ENCODE results near the gene TBC1D16. TPM values are rescaled to one million over a fixed set of nuclear protein-coding genes. Genes with fewer than 3 reads are reported as not detected.

Gene TBC1D16
- total and polyA plus RNA-seq, 10 of the 15 experiments (the other 5 are each of a cell fraction or from before 2014, with no cell fraction given): 0.01 to 0.13 (median 0.06) TPM; not detected in 3

GRCh38 chr17:80036715-80037477, 1.2 kb upstream of the TBC1D16 start:
- Histone ChIP-seq H3K27ac (ENCODE audit: control insufficient read depth, insufficient read depth) (no peak overlapping the region), H2AFZ (ENCODE audit: control insufficient read depth, low read depth, low read length) (peak overlapping the region; percentile 64), H3K9ac (ENCODE audit: control insufficient read depth, insufficient read depth, low read length) (no peak overlapping the region), H3K79me2 (ENCODE audit: control insufficient read depth, insufficient read depth, low read length) (no peaks in the 10 kb centered on the region), H3K4me2 (ENCODE audit: control insufficient read depth, insufficient read depth) (peak overlapping the region; percentile 89), H3K27me3 (replicated peaks in 1 of 2; ENCODE audit: control insufficient read depth in 2 of 2, insufficient read depth in 2 of 2, low read length in 1 of 2) (peaks cover 3 to 4% of the 10 kb centered on the region in 2 experiments; a peak in 3 of 4 replicates), H3K9me3 (replicated peaks; ENCODE audit: control insufficient read depth, insufficient read depth, low read length) (no peaks in the 10 kb centered on the region), H3K4me3 (peak overlapping the region; percentile 74; the same call in 1 of the 2 replicates), H3K4me1 (ENCODE audit: control insufficient read depth, insufficient read depth, low read length) (no peaks in the 10 kb centered on the region), H4K20me1 (ENCODE audit: control insufficient read depth, insufficient read depth) (no peaks in the 10 kb centered on the region), H3K36me3 (ENCODE audit: control insufficient read depth in 2 of 2, insufficient read depth in 2 of 2, low read length in 1 of 2) (no peaks in the 10 kb centered on the region)
- in situ Hi-C loops (cut with MboI): no loop called here
- 10% methylated on average over 44 of the region's 52 CpGs for WGBS (ENCODE audit: insufficient coverage, insufficient replicate concordance, low lambda C conversion rate, missing lambda C conversion rate)
- no TSS peak for BruUV-seq (replicated peaks)
- ChIA-PET SMC1A (ENCODE audit: uncharacterized antibody, unreplicated experiment) (no interaction called here), RAD21 (ENCODE audit: unreplicated experiment) (no interaction called here), CTCF (no interaction called here), POLR2A (no interaction called here)
- no peak for DNase-seq (ENCODE audit: low read depth, low spot score)
- no peak for FAIRE-seq
- ATAC-seq: peak; percentile 27
- no peak for TF ChIP-seq NRF1 (conservative IDR thresholded peaks at IDR 0.05; ENCODE audit: low read depth, low read length)
- no peak for TF ChIP-seq ESRRA (IDR thresholded peaks at IDR 0.05; ENCODE audit: low read length)
- peak; percentile 79 for TF ChIP-seq BMI1 (IDR thresholded peaks at IDR 0.05; ENCODE audit: borderline replicate concordance)
- TF ChIP-seq, protein P1, sequence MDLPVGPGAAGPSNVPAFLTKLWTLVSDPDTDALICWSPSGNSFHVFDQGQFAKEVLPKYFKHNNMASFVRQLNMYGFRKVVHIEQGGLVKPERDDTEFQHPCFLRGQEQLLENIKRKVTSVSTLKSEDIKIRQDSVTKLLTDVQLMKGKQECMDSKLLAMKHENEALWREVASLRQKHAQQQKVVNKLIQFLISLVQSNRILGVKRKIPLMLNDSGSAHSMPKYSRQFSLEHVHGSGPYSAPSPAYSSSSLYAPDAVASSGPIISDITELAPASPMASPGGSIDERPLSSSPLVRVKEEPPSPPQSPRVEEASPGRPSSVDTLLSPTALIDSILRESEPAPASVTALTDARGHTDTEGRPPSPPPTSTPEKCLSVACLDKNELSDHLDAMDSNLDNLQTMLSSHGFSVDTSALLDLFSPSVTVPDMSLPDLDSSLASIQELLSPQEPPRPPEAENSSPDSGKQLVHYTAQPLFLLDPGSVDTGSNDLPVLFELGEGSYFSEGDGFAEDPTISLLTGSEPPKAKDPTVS (IDR thresholded peaks at IDR 0.05; ENCODE audit: low read depth, low read length): no peak
- TF ChIP-seq GATAD2B (conservative IDR thresholded peaks at IDR 0.05; ENCODE audit: low read depth): 0 out of 2 replicates have a peak, but pooled peaks have one; percentile 13
- TF ChIP-seq DPF2 (IDR thresholded peaks at IDR 0.05): 0 out of 2 replicates have a peak, but pooled peaks have one; percentile 52
- TF ChIP-seq, protein P2, sequence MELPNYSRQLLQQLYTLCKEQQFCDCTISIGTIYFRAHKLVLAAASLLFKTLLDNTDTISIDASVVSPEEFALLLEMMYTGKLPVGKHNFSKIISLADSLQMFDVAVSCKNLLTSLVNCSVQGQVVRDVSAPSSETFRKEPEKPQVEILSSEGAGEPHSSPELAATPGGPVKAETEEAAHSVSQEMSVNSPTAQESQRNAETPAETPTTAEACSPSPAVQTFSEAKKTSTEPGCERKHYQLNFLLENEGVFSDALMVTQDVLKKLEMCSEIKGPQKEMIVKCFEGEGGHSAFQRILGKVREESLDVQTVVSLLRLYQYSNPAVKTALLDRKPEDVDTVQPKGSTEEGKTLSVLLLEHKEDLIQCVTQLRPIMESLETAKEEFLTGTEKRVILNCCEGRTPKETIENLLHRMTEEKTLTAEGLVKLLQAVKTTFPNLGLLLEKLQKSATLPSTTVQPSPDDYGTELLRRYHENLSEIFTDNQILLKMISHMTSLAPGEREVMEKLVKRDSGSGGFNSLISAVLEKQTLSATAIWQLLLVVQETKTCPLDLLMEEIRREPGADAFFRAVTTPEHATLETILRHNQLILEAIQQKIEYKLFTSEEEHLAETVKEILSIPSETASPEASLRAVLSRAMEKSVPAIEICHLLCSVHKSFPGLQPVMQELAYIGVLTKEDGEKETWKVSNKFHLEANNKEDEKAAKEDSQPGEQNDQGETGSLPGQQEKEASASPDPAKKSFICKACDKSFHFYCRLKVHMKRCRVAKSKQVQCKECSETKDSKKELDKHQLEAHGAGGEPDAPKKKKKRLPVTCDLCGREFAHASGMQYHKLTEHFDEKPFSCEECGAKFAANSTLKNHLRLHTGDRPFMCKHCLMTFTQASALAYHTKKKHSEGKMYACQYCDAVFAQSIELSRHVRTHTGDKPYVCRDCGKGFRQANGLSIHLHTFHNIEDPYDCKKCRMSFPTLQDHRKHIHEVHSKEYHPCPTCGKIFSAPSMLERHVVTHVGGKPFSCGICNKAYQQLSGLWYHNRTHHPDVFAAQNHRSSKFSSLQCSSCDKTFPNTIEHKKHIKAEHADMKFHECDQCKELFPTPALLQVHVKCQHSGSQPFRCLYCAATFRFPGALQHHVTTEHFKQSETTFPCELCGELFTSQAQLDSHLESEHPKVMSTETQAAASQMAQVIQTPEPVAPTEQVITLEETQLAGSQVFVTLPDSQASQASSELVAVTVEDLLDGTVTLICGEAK (IDR thresholded peaks at IDR 0.05; ENCODE audit: borderline replicate concordance): 0 out of 2 replicates have a peak, but pooled peaks have one; percentile 19
- intact Hi-C loops (cut with micrococcal nuclease; ENCODE audit: unreplicated experiment): no loop called here

All from GM12878 (cell line).